ENCODE data around the gene EDN2. TPM values are rescaled to one million over a fixed set of nuclear protein-coding genes. Genes with fewer than 3 reads are reported as not detected.

Gene EDN2
- total RNA-seq, 1 donor from 2014 or later = not detected

GRCh38 chr1:41480204-41481108 is 4.0 kb downstream of the EDN2 start:
- TF ChIP-seq CTCF (IDR thresholded peaks at IDR 0.05; ENCODE audit: partially characterized antibody, unreplicated experiment) = no peak
- peaks cover 7% of the 10 kb centered on the region for H3K27me3 Mint-ChIP-seq (ENCODE audit: unreplicated experiment)
- H3K27ac Mint-ChIP-seq (ENCODE audit: unreplicated experiment) = no peak overlapping the region
- DNase-seq = no peak
- no peak overlapping the region for H3K4me3 Mint-ChIP-seq (ENCODE audit: unreplicated experiment)
- no peaks in the 10 kb centered on the region for H3K36me3 Mint-ChIP-seq (ENCODE audit: unreplicated experiment)
- H3K9me3 Mint-ChIP-seq (ENCODE audit: unreplicated experiment) = peaks cover 3% of the 10 kb centered on the region
- H3K4me1 Mint-ChIP-seq (ENCODE audit: low read depth, unreplicated experiment) = peaks cover 6% of the 10 kb centered on the region

GRCh38 chr1:41479808-41480160 is 4.7 kb downstream of the EDN2 start:
- no peaks in the 10 kb centered on the region for H3K36me3 Mint-ChIP-seq (ENCODE audit: unreplicated experiment)
- no peak overlapping the region for H3K27ac Mint-ChIP-seq (ENCODE audit: unreplicated experiment)
- TF ChIP-seq CTCF (IDR thresholded peaks at IDR 0.05; ENCODE audit: partially characterized antibody, unreplicated experiment) = no peak
- H3K27me3 Mint-ChIP-seq (ENCODE audit: unreplicated experiment) = peaks cover 7% of the 10 kb centered on the region
- H3K4me3 Mint-ChIP-seq (ENCODE audit: unreplicated experiment) = no peak overlapping the region
- H3K9me3 Mint-ChIP-seq (ENCODE audit: unreplicated experiment) = peaks cover 4% of the 10 kb centered on the region
- peaks cover 8% of the 10 kb centered on the region for H3K4me1 Mint-ChIP-seq (ENCODE audit: low read depth, unreplicated experiment)
- DNase-seq = no peak

- H3K27ac Mint-ChIP-seq (ENCODE audit: unreplicated experiment) = no peak overlapping the region
- H3K9me3 Mint-ChIP-seq (ENCODE audit: unreplicated experiment) = peaks cover 4% of the 10 kb centered on the region
- H3K4me1 Mint-ChIP-seq (ENCODE audit: low read depth, unreplicated experiment) = peaks cover 8% of the 10 kb centered on the region
- H3K4me3 Mint-ChIP-seq (ENCODE audit: unreplicated experiment) = no peak overlapping the region
- H3K36me3 Mint-ChIP-seq (ENCODE audit: unreplicated experiment) = no peaks in the 10 kb centered on the region
- DNase-seq = no peak
- H3K27me3 Mint-ChIP-seq (ENCODE audit: unreplicated experiment) = peaks cover 7% of the 10 kb centered on the region
- TF ChIP-seq CTCF (IDR thresholded peaks at IDR 0.05; ENCODE audit: partially characterized antibody, unreplicated experiment) = no peak
Observed at GRCh38 chr1:41479000-41479807, 5.3 kb downstream of the EDN2 start.

- peaks cover 4% of the 10 kb centered on the region for H3K9me3 Mint-ChIP-seq (ENCODE audit: unreplicated experiment)
- H3K4me1 Mint-ChIP-seq (ENCODE audit: low read depth, unreplicated experiment) = peaks cover 8% of the 10 kb centered on the region
- no peaks in the 10 kb centered on the region for H3K36me3 Mint-ChIP-seq (ENCODE audit: unreplicated experiment)
- H3K27me3 Mint-ChIP-seq (ENCODE audit: unreplicated experiment) = peaks cover 3% of the 10 kb centered on the region
- TF ChIP-seq CTCF (IDR thresholded peaks at IDR 0.05; ENCODE audit: partially characterized antibody, unreplicated experiment) = no peak
- no peak overlapping the region for H3K27ac Mint-ChIP-seq (ENCODE audit: unreplicated experiment)
- no peak for DNase-seq
- no peak overlapping the region for H3K4me3 Mint-ChIP-seq (ENCODE audit: unreplicated experiment)
Observed at GRCh38 chr1:41478118-41478748, 6.2 kb downstream of the EDN2 start.
